SU-DHL-6 (cell line): ENCODE results near the gene HLA-DRA.

Experiments used
- CTCF ChIP-seq: fragments of 200-600 bp; sonication (generic); IDR thresholded peaks from one replicate; pipeline ENCODE4 v1.5.1; 2017; ENCODE audit warnings: antibody characterized with exemption, mild to moderate bottlenecking, low read length, moderate library complexity; ENCODE audit not compliant: insufficient read depth, poor library complexity, severe bottlenecking
- EZH2phosphoT487 ChIP-seq: fragments of 200-600 bp; sonication (generic), shearing (Covaris generic); conservative IDR thresholded peaks from 2 replicates; pipeline ENCODE4 v1.6.1; 2018; ENCODE audit warnings: mild to moderate bottlenecking, antibody characterized with exemption, low read length, moderate library complexity, mixed read lengths

DNA sequence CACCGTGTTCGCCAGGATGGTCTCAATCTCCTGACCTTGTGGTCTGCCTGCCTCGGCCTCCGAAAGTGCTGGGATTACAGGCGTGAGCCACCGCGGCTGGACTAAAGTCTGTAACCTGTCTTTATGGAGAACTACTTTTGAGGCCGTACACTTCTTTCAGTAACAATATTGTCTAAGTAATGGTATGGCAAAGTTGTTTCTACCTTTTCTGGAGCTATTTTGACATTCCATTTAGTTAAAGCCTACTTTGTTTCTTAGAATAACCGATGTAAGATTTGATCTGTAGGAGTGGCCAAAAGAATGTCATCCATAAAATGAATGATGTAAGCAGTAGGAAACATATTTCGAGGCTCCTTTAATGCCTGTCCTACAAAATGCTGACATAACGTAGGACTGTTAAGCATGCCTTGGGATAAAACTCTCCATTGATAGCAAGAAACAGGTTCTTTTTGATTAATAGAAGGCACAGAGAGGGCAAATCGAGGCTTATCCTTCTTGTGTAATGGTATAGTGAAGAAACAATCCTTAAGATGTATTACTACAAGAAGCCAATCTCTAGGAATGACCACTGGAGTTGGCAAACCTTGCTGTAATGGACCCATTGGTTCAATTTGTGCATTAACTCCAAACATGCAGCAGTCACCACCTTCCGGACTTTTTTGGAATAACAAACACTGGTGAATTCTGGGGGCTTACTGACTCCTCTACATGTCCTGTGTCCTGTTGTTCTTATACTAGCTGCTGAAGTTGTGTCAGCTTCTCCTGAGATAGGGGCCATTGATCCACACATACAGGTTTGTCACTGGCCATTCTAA is 35.9 kb downstream of the HLA-DRA start:
- TF ChIP-seq CTCF, result no peak
- no peak for TF ChIP-seq EZH2phosphoT487
